CD4-positive, alpha-beta T cell (primary cell): ENCODE results near the gene TACR1. TPM values are rescaled to one million over a fixed set of nuclear protein-coding genes. Genes with fewer than 3 reads are reported as not detected.

Experiments
- ATAC-seq: fragments of 200-7000 bp; cut with Tn5 transposase; one replicate; pipeline ENCODE4 v1.10.0; 2022; ENCODE audit warnings: mild to moderate bottlenecking; ENCODE audit not compliant: poor library complexity
- CTCF ChIA-PET: fragments of 350-600 bp; sonication (Branson Sonifier 250); formaldehyde crosslinking; loops from one replicate; lab custom pipeline; 2021; ENCODE audit warnings: antibody characterized with exemption, inconsistent platforms; lab: Charles Lee
- POLR2A ChIA-PET: fragments of 350-600 bp; sonication (Branson Sonifier 250); formaldehyde crosslinking; loops from one replicate; lab custom pipeline; 2021; ENCODE audit warnings: antibody characterized with exemption, inconsistent platforms; lab: Charles Lee
- DNase-seq, 14 experiments: peaks; one replicate each; pipeline ENCODE4 v3.0.0-alpha.2; 2013 to 2020; ENCODE audit warnings: mixed read lengths in 2 of 14
- H3K27ac ChIP-seq, 2 donors: one replicate each; pipeline versions ENCODE4 v1.5.1 to v1.7.0; 2013; ENCODE audit warnings: low read length in 2 of 2, low read depth in 1 of 2, mild to moderate bottlenecking in 1 of 2
- H3K27me3 ChIP-seq, 2 experiments: 1 replicate in 1 of 2; 2 replicates in 1 of 2; pipeline versions ENCODE4 v1.6.1 to v1.7.0; 2013; ENCODE audit warnings: low read length in 2 of 2, control low read depth in 1 of 2, mild to moderate bottlenecking in 1 of 2, moderate library complexity in 1 of 2; ENCODE audit not compliant: insufficient read depth in 2 of 2, control insufficient read depth in 1 of 2
- H3K36me3 ChIP-seq: one replicate; pipeline ENCODE4 v1.6.1; 2013; ENCODE audit warnings: low read length, control low read depth; ENCODE audit not compliant: insufficient read depth
- H3K4me1 ChIP-seq: one replicate; pipeline ENCODE4 v1.6.1; 2013; ENCODE audit warnings: low read length, control low read depth; ENCODE audit not compliant: insufficient read depth
- H3K4me3 ChIP-seq: one replicate; pipeline ENCODE4 v1.5.1; 2013; ENCODE audit warnings: mild to moderate bottlenecking, low read length, moderate library complexity
- H3K9me3 ChIP-seq, 2 experiments: 1 replicate in 1 of 2; 2 replicates in 1 of 2; pipeline versions ENCODE4 v1.6.1 to v1.7.0; 2013; ENCODE audit warnings: low read length in 2 of 2, mild to moderate bottlenecking in 2 of 2, control low read depth in 1 of 2, moderate library complexity in 1 of 2; ENCODE audit not compliant: control insufficient read depth in 1 of 2, insufficient read depth in 1 of 2
- H3K27ac Mint-ChIP-seq: one replicate; pipeline ENCODE4 v1.8.0; 2020; ENCODE audit warnings: mixed read lengths
- H3K27me3 Mint-ChIP-seq: one replicate; pipeline ENCODE4 v1.8.0; 2021; ENCODE audit warnings: mixed read lengths
- H3K36me3 Mint-ChIP-seq: one replicate; pipeline ENCODE4 v1.8.0; 2021; ENCODE audit warnings: low read depth, mixed read lengths
- H3K4me1 Mint-ChIP-seq: one replicate; pipeline ENCODE4 v1.8.0; 2021; ENCODE audit warnings: low read depth, mixed read lengths
- H3K4me3 Mint-ChIP-seq: one replicate; pipeline ENCODE4 v1.8.0; 2020; ENCODE audit warnings: mild to moderate bottlenecking, mixed read lengths
- H3K9me3 Mint-ChIP-seq: one replicate; pipeline ENCODE4 v1.8.0; 2020; ENCODE audit warnings: mixed read lengths
- intact Hi-C, 2 experiments: fragments of 100-400 bp; cut with DNase I in 1 of 2; cut with micrococcal nuclease in 1 of 2; formaldehyde crosslinking; loops; one replicate each; pipeline versions ENCODE4 v1.15.1 to v1.9.0; 2023 to 2025; cut with DNase I, micrococcal nuclease
- total RNA-seq, 174 experiments: library from RNA in 2 of 174; stranded (reverse) in 2 of 174; gene quantifications; one replicate each; pipeline ENCODE4 v1.2.3 and lab custom pipeline; 2021 to 2026
- TF ChIP-seq, protein P1 (sequence below): fragments of 200-600 bp; IDR thresholded peaks from one replicate; pipeline ENCODE4 v1.8.0; 2022; ENCODE audit warnings: antibody characterized with exemption, mild to moderate bottlenecking

The TACR1 gene
- total RNA-seq, 2 experiments from 2014 or later: 0.14 TPM; not detected in 1

GRCh38 chr2:75208738-75209137 is 9.4 kb upstream of the TACR1 start:
- no peaks in the 10 kb centered on the region for H3K4me1 ChIP-seq
- TF ChIP-seq, protein P1, sequence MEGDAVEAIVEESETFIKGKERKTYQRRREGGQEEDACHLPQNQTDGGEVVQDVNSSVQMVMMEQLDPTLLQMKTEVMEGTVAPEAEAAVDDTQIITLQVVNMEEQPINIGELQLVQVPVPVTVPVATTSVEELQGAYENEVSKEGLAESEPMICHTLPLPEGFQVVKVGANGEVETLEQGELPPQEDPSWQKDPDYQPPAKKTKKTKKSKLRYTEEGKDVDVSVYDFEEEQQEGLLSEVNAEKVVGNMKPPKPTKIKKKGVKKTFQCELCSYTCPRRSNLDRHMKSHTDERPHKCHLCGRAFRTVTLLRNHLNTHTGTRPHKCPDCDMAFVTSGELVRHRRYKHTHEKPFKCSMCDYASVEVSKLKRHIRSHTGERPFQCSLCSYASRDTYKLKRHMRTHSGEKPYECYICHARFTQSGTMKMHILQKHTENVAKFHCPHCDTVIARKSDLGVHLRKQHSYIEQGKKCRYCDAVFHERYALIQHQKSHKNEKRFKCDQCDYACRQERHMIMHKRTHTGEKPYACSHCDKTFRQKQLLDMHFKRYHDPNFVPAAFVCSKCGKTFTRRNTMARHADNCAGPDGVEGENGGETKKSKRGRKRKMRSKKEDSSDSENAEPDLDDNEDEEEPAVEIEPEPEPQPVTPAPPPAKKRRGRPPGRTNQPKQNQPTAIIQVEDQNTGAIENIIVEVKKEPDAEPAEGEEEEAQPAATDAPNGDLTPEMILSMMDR: no peak
- H3K27ac ChIP-seq: no peak overlapping the region
- ChIA-PET POLR2A (no interaction called here), CTCF (no interaction called here)
- Mint-ChIP-seq H3K36me3 (no peaks in the 10 kb centered on the region), H3K4me1 (peaks cover 11% of the 10 kb centered on the region), H3K27me3 (peaks cover 66% of the 10 kb centered on the region), H3K9me3 (peaks cover 3% of the 10 kb centered on the region), H3K4me3 (no peak overlapping the region), H3K27ac (no peak overlapping the region)
- no peaks in the 10 kb centered on the region for H3K36me3 ChIP-seq
- ATAC-seq: no peak
- no peak for DNase-seq
- no peak overlapping the region for H3K4me3 ChIP-seq
- no peaks in the 10 kb centered on the region for H3K27me3 ChIP-seq
- H3K9me3 ChIP-seq: no peaks in the 10 kb centered on the region
- intact Hi-C loops: no loop called here

DNA sequence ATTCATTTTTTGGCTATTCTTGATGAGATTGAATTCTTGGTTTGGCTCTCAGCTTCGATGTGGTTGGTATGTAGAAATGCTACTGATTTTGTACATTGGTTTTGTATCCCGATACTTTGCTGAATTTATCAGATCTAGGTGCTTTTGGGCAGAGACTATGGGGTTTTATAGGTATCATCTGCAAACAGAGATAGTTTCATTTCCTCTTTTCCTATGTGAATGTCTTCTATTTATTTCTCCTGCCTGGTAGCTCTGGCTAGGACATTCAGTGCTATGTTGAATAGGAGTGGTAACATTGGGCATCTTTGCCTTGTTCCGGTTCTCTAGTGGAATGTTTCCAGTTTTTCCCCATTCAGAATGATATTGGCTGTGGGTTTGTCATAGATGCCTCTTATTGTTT is 5.5 kb upstream of the TACR1 start:
- no peaks in the 10 kb centered on the region for H3K36me3 ChIP-seq
- H3K27ac ChIP-seq: no peak overlapping the region
- H3K27me3 ChIP-seq: peaks cover 19 to 30% of the 10 kb centered on the region in 2 experiments
- Mint-ChIP-seq H3K27ac (no peak overlapping the region), H3K4me1 (peaks cover 7% of the 10 kb centered on the region), H3K27me3 (peaks cover 88% of the 10 kb centered on the region), H3K36me3 (no peaks in the 10 kb centered on the region), H3K4me3 (no peak overlapping the region), H3K9me3 (no peaks in the 10 kb centered on the region)
- TF ChIP-seq, protein P1: no peak
- DNase-seq: no peak
- intact Hi-C loops: no loop called here
- ATAC-seq: no peak
- no peak overlapping the region for H3K4me3 ChIP-seq
- ChIA-PET CTCF (no interaction called here), POLR2A (no interaction called here)
- H3K4me1 ChIP-seq: peaks cover 10% of the 10 kb centered on the region
- peaks cover 3 to 11% of the 10 kb centered on the region in 2 experiments for H3K9me3 ChIP-seq

DNA sequence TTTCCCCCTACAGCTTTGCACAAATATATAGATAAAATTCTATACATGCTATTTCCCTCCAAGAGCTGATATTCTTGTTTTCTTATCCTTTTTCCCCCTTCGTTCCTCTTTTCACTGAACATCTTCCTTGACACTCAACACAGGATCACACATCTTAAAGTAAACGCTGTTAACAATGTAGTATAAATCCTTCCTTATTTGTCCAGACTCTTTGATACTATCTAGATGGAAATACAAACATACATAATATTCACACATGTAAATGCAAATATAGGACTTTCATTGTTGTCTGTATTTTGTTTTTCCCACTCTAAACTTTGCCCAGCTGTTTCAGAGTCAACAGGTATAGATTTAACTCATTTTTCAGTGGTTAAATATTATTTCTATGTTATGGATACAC is 3.0 kb upstream of the TACR1 start:
- no peaks in the 10 kb centered on the region for H3K9me3 Mint-ChIP-seq
- H3K27me3 Mint-ChIP-seq: peaks cover 90% of the 10 kb centered on the region
- peaks cover 11% of the 10 kb centered on the region for H3K4me1 Mint-ChIP-seq
- peaks cover 38 to 53% of the 10 kb centered on the region in 2 experiments for H3K27me3 ChIP-seq
- ChIA-PET CTCF (no interaction called here), POLR2A (no interaction called here)
- no peak overlapping the region for H3K27ac ChIP-seq
- no peak overlapping the region for H3K4me3 Mint-ChIP-seq
- ATAC-seq (no peak), DNase-seq (no peak)
- H3K36me3 Mint-ChIP-seq: no peaks in the 10 kb centered on the region
- H3K4me1 ChIP-seq: peaks cover 19% of the 10 kb centered on the region
- no peak overlapping the region for H3K27ac Mint-ChIP-seq
- H3K36me3 ChIP-seq: no peaks in the 10 kb centered on the region
- peaks cover 3 to 19% of the 10 kb centered on the region in 2 experiments for H3K9me3 ChIP-seq
- no peak overlapping the region for H3K4me3 ChIP-seq
- TF ChIP-seq, protein P1: no peak
- intact Hi-C loops: no loop called here
